ENCODE data around the gene ACSF3.

ACSF3 gene

GRCh38 chr16:89104930-89105571 lies 11.4 kb downstream of the ACSF3 start:
- ChIA-PET CTCF (no interaction called here), POLR2A (interaction anchor here (1.1 kb wide), 1 partner anchor 11 kb away, joined by 3 read pairs; the partner anchor contains the start of gene ACSF3)
- no peak overlapping the region for H3K4me3 ChIP-seq (ENCODE audit: low read depth, low read length)
- TF ChIP-seq CTCF (IDR thresholded peaks at IDR 0.05; ENCODE audit: insufficient read depth, low read length, missing control alignments), result no peak
- DNase-seq (ENCODE audit: low read depth, low spot score), result no peak

- TF ChIP-seq CTCF (IDR thresholded peaks at IDR 0.05; ENCODE audit: insufficient read depth, low read length, missing control alignments), result no peak
- CTCF ChIA-PET, result no interaction called here
- DNase-seq (ENCODE audit: low read depth, low spot score), result no peak
- POLR2A ChIA-PET, result interaction anchor here (1.1 kb wide), 1 partner anchor 12 kb away, joined by 3 read pairs; the partner anchor contains the start of gene ACSF3
- H3K4me3 ChIP-seq (ENCODE audit: low read depth, low read length), result no peak overlapping the region
Observed at GRCh38 chr16:89105599-89106151, 12.0 kb downstream of the ACSF3 start.

- H3K4me3 ChIP-seq (ENCODE audit: low read depth, low read length), result no peak overlapping the region
- POLR2A ChIA-PET, result no interaction called here
Observed at GRCh38 chr16:89106533-89107202, 13.0 kb downstream of the ACSF3 start.

GRCh38 chr16:89107203-89107582 lies 13.5 kb downstream of the ACSF3 start:
- TF ChIP-seq CTCF (IDR thresholded peaks at IDR 0.05; ENCODE audit: insufficient read depth, low read length, missing control alignments), result no peak
- no peak for DNase-seq (ENCODE audit: low read depth, low spot score)
- H3K4me3 ChIP-seq (ENCODE audit: low read depth, low read length), result no peak overlapping the region
- CTCF ChIA-PET, result no interaction called here
- POLR2A ChIA-PET, result no interaction called here

More at GRCh38 chr16:89106533-89107202, 13.0 kb downstream of the ACSF3 start:
- CTCF ChIA-PET, result interaction anchor here (0.7 kb wide), 1 partner anchor 84 kb away, joined by 3 read pairs; no protein-coding TSS in a partner anchor
- no peak for TF ChIP-seq CTCF (IDR thresholded peaks at IDR 0.05; ENCODE audit: insufficient read depth, low read length, missing control alignments)
- DNase-seq (ENCODE audit: low read depth, low spot score), result no peak

- no peak for DNase-seq (ENCODE audit: low read depth, low spot score)
- TF ChIP-seq CTCF (IDR thresholded peaks at IDR 0.05; ENCODE audit: insufficient read depth, low read length, missing control alignments), result no peak
- ChIA-PET POLR2A (no interaction called here), CTCF (no interaction called here)
- no peak overlapping the region for H3K4me3 ChIP-seq (ENCODE audit: low read depth, low read length)
Observed at GRCh38 chr16:89108416-89108815, 14.8 kb downstream of the ACSF3 start.

- no peak overlapping the region for H3K4me3 ChIP-seq (ENCODE audit: low read depth, low read length)
- no peak for TF ChIP-seq CTCF (IDR thresholded peaks at IDR 0.05; ENCODE audit: insufficient read depth, low read length, missing control alignments)
- DNase-seq (ENCODE audit: low read depth, low spot score), result no peak
- CTCF ChIA-PET, result no interaction called here
- POLR2A ChIA-PET, result no interaction called here
Observed at GRCh38 chr16:89110641-89111040, 17.0 kb downstream of the ACSF3 start.

Measured in AG04449 (cell line).